GM23338 (cell line): Measurements from ENCODE around the gene LAMC2. TPM values are rescaled to one million over a fixed set of nuclear protein-coding genes. Genes with fewer than 3 reads are reported as not detected.
A peak's percentile ranks its signal among the peaks of the same experiment; 100 is the strongest.

Source experiments
- ATAC-seq: fragments of 200-7000 bp; cut with Tn5 transposase; 3 replicates; pipeline ENCODE4 v1.9.1; 2020
- DNase-seq: peaks from one replicate; pipeline ENCODE4 v3.0.0-alpha.2; 2015; ENCODE audit warnings: low spot score
- H2AFZ ChIP-seq: fragments of 200-600 bp; sonication (generic); 2 replicates; pipeline ENCODE4 v1.8.0; 2016; ENCODE audit warnings: antibody characterized with exemption, mild to moderate bottlenecking, moderate library complexity
- H3F3A ChIP-seq: fragments of 200-600 bp; sonication (generic); replicated peaks from 2 replicates; pipeline ENCODE4 v1.8.0; 2017; ENCODE audit warnings: antibody characterized with exemption, mixed run types, low read depth
- H3K27ac ChIP-seq: fragments of 200-600 bp; sonication (generic); 2 replicates; pipeline ENCODE4 v1.6.1; 2016; ENCODE audit warnings: low read depth
- H3K27me3 ChIP-seq: fragments of 200-600 bp; sonication (generic); 2 replicates; pipeline ENCODE4 v1.8.0; 2016; ENCODE audit warnings: mild to moderate bottlenecking, mixed run types, moderate library complexity; ENCODE audit not compliant: insufficient read depth
- H3K36me3 ChIP-seq: fragments of 200-600 bp; sonication (generic); 2 replicates; pipeline ENCODE4 v1.8.0; 2016; ENCODE audit warnings: mild to moderate bottlenecking; ENCODE audit not compliant: insufficient read depth
- H3K4me1 ChIP-seq: fragments of 200-600 bp; sonication (generic); 2 replicates; pipeline ENCODE4 v1.8.0; 2016; ENCODE audit warnings: mild to moderate bottlenecking, moderate library complexity; ENCODE audit not compliant: insufficient read depth
- H3K4me2 ChIP-seq: fragments of 200-600 bp; sonication (generic); 2 replicates; pipeline ENCODE4 v1.7.1; 2017; ENCODE audit warnings: mixed run types
- H3K4me3 ChIP-seq: fragments of 200-600 bp; sonication (generic); 2 replicates; pipeline ENCODE4 v1.6.1; 2016; ENCODE audit warnings: mixed run types
- H3K79me2 ChIP-seq: fragments of 200-600 bp; sonication (generic); replicated peaks from 2 replicates; pipeline ENCODE4 v1.8.0; 2017; ENCODE audit warnings: mild to moderate bottlenecking; ENCODE audit not compliant: insufficient read depth
- H3K9me2 ChIP-seq: fragments of 200-600 bp; sonication (generic); 2 replicates; pipeline ENCODE4 v1.8.0; 2017; ENCODE audit not compliant: insufficient read depth
- H4K20me1 ChIP-seq: fragments of 200-600 bp; sonication (generic); replicated peaks from 2 replicates; pipeline ENCODE4 v1.8.0; 2017; ENCODE audit warnings: mild to moderate bottlenecking; ENCODE audit not compliant: insufficient read depth
- H3K27ac Mint-ChIP-seq: 2 replicates; pipeline ENCODE4 v1.8.0; 2020; ENCODE audit warnings: inconsistent platforms, mild to moderate bottlenecking, moderate library complexity, mixed read lengths
- H3K27me3 Mint-ChIP-seq: 3 replicates; pipeline ENCODE4 v1.8.0; 2022; ENCODE audit warnings: low read depth, mild to moderate bottlenecking, moderate library complexity, mixed read lengths, inconsistent platforms; ENCODE audit not compliant: insufficient read depth, poor library complexity
- H3K36me3 Mint-ChIP-seq: 3 replicates; pipeline ENCODE4 v1.8.0; 2021; ENCODE audit warnings: low read depth, mild to moderate bottlenecking, inconsistent platforms, moderate library complexity, mixed read lengths
- H3K4me1 Mint-ChIP-seq: 3 replicates; pipeline ENCODE4 v1.8.0; 2020; ENCODE audit warnings: mild to moderate bottlenecking, inconsistent platforms, mixed read lengths
- H3K4me3 Mint-ChIP-seq: 3 replicates; pipeline ENCODE4 v1.8.0; 2021; ENCODE audit warnings: moderate library complexity, mild to moderate bottlenecking, inconsistent platforms, mixed read lengths
- H3K9me3 Mint-ChIP-seq: 3 replicates; pipeline ENCODE4 v1.8.0; 2020; ENCODE audit warnings: moderate library complexity, mild to moderate bottlenecking, inconsistent platforms, mixed read lengths
- CREB1 ChIP-seq: fragments of 250-450 bp; sonication (Bioruptor Pico); IDR thresholded peaks from 2 replicates; pipeline ENCODE4 v1.5.0; 2020; ENCODE audit warnings: low read depth, mild to moderate bottlenecking, moderate library complexity
- EZH2 ChIP-seq: fragments of 200-600 bp; sonication (generic); IDR thresholded peaks from one replicate; pipeline ENCODE4 v1.8.0; 2017; ENCODE audit warnings: antibody characterized with exemption, mild to moderate bottlenecking, low read depth; ENCODE audit not compliant: unreplicated experiment
- EZH2phosphoT487 ChIP-seq: fragments of 200-600 bp; sonication (generic); IDR thresholded peaks from one replicate; pipeline ENCODE4 v1.8.1; 2018; ENCODE audit warnings: antibody characterized with exemption; ENCODE audit not compliant: unreplicated experiment
- JUNB ChIP-seq: IDR thresholded peaks from one replicate; pipeline ENCODE4 v1.6.1; 2016; ENCODE audit warnings: antibody characterized with exemption; ENCODE audit not compliant: unreplicated experiment
- NANOG ChIP-seq: IDR thresholded peaks from 2 replicates; pipeline ENCODE4 v1.6.1; 2016; ENCODE audit warnings: antibody characterized with exemption, borderline replicate concordance
- POLR2AphosphoS5 ChIP-seq: IDR thresholded peaks from 2 replicates; pipeline ENCODE4 v1.6.1; 2016; ENCODE audit warnings: antibody characterized with exemption, low read depth
- STAT1 ChIP-seq: IDR thresholded peaks from one replicate; pipeline ENCODE4 v1.6.1; 2016; ENCODE audit warnings: antibody characterized with exemption; ENCODE audit not compliant: unreplicated experiment
- ZNF114 ChIP-seq: fragments of 250-450 bp; sonication (Bioruptor Pico); IDR thresholded peaks from 2 replicates; pipeline ENCODE4 v1.5.0; 2020; ENCODE audit warnings: mild to moderate bottlenecking, moderate library complexity
- ZNF331 ChIP-seq: fragments of 250-450 bp; sonication (Bioruptor Pico); IDR thresholded peaks from 2 replicates; pipeline ENCODE4 v1.5.0; 2020; ENCODE audit warnings: low read depth, mild to moderate bottlenecking, moderate library complexity
- polyA plus RNA-seq: library from polyadenylated mRNA; unstranded; fragments of >200 nt; fragmentation: Nextera tagmentation; extraction: Ambion mirVana; gene quantifications from 2 replicates; pipeline ENCODE4 v1.2.1, GENCODE V29; 2016
- total RNA-seq: library from RNA; depleted of rRNA; stranded (reverse); fragments of >200 nt; shearing (Covaris generic); gene quantifications from 2 replicates; pipeline ENCODE4 v1.2.3, GENCODE V29; 2014
- TF ChIP-seq, protein P1 (sequence below): fragments of 250-450 bp; sonication (Bioruptor Pico); IDR thresholded peaks from 2 replicates; pipeline ENCODE4 v1.5.0; 2020; ENCODE audit warnings: mild to moderate bottlenecking, moderate library complexity
- TF ChIP-seq, protein P2 (sequence below), 2 experiments: fragments of 200-600 bp in 1 of 2; sonication (generic) in 1 of 2; conservative IDR thresholded peaks; 2 replicates each; pipeline versions ENCODE4 v1.5.1 to v1.6.1; 2016 to 2017; ENCODE audit warnings: antibody characterized with exemption in 2 of 2, low read depth in 2 of 2, mild to moderate bottlenecking in 2 of 2, moderate library complexity in 1 of 2
- TF ChIP-seq, protein P3 (sequence below): IDR thresholded peaks from 2 replicates; pipeline ENCODE4 v1.6.1; 2016; ENCODE audit warnings: antibody characterized with exemption

Gene LAMC2
- total and polyA plus RNA-seq, 2 experiments from 2014 or later: 4.3 to 19.5 TPM

DNA sequence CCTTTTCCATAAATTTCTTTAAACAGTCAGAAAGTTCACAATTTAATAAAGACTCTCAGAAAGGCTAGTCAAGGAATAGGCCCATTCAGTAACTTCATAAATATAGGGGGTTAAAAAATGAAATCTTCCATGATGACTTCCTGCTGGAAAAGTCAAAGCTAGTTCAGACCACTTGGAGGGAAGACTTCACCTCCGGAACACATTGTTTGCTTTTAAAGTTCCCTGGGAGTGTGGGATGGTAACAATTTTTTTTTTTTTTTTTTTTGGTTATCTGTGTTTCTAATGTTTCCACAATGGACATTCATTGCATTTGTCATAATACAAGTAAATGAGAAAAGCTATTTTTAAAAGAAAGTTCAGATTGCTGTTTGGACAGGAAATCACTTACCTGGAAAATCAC, 18.4 kb upstream of the LAMC2 start (continued):
- TF ChIP-seq, protein P1, sequence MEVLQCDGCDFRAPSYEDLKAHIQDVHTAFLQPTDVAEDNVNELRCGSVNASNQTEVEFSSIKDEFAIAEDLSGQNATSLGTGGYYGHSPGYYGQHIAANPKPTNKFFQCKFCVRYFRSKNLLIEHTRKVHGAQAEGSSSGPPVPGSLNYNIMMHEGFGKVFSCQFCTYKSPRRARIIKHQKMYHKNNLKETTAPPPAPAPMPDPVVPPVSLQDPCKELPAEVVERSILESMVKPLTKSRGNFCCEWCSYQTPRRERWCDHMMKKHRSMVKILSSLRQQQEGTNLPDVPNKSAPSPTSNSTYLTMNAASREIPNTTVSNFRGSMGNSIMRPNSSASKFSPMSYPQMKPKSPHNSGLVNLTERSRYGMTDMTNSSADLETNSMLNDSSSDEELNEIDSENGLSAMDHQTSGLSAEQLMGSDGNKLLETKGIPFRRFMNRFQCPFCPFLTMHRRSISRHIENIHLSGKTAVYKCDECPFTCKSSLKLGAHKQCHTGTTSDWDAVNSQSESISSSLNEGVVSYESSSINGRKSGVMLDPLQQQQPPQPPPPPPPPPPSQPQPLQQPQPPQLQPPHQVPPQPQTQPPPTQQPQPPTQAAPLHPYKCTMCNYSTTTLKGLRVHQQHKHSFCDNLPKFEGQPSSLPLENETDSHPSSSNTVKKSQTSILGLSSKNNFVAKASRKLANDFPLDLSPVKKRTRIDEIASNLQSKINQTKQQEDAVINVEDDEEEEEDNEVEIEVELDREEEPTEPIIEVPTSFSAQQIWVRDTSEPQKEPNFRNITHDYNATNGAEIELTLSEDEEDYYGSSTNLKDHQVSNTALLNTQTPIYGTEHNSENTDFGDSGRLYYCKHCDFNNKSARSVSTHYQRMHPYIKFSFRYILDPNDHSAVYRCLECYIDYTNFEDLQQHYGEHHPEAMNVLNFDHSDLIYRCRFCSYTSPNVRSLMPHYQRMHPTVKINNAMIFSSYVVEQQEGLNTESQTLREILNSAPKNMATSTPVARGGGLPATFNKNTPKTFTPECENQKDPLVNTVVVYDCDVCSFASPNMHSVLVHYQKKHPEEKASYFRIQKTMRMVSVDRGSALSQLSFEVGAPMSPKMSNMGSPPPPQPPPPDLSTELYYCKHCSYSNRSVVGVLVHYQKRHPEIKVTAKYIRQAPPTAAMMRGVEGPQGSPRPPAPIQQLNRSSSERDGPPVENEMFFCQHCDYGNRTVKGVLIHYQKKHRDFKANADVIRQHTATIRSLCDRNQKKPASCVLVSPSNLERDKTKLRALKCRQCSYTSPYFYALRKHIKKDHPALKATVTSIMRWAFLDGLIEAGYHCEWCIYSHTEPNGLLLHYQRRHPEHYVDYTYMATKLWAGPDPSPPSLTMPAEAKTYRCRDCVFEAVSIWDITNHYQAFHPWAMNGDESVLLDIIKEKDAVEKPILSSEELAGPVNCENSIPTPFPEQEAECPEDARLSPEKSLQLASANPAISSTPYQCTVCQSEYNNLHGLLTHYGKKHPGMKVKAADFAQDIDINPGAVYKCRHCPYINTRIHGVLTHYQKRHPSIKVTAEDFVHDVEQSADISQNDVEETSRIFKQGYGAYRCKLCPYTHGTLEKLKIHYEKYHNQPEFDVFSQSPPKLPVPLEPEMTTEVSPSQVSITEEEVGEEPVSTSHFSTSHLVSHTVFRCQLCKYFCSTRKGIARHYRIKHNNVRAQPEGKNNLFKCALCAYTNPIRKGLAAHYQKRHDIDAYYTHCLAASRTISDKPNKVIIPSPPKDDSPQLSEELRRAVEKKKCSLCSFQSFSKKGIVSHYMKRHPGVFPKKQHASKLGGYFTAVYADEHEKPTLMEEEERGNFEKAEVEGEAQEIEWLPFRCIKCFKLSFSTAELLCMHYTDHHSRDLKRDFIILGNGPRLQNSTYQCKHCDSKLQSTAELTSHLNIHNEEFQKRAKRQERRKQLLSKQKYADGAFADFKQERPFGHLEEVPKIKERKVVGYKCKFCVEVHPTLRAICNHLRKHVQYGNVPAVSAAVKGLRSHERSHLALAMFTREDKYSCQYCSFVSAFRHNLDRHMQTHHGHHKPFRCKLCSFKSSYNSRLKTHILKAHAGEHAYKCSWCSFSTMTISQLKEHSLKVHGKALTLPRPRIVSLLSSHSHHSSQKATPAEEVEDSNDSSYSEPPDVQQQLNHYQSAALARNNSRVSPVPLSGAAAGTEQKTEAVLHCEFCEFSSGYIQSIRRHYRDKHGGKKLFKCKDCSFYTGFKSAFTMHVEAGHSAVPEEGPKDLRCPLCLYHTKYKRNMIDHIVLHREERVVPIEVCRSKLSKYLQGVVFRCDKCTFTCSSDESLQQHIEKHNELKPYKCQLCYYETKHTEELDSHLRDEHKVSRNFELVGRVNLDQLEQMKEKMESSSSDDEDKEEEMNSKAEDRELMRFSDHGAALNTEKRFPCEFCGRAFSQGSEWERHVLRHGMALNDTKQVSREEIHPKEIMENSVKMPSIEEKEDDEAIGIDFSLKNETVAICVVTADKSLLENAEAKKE (CRISPR knock-in tag): no peak
- TF ChIP-seq, protein P2, sequence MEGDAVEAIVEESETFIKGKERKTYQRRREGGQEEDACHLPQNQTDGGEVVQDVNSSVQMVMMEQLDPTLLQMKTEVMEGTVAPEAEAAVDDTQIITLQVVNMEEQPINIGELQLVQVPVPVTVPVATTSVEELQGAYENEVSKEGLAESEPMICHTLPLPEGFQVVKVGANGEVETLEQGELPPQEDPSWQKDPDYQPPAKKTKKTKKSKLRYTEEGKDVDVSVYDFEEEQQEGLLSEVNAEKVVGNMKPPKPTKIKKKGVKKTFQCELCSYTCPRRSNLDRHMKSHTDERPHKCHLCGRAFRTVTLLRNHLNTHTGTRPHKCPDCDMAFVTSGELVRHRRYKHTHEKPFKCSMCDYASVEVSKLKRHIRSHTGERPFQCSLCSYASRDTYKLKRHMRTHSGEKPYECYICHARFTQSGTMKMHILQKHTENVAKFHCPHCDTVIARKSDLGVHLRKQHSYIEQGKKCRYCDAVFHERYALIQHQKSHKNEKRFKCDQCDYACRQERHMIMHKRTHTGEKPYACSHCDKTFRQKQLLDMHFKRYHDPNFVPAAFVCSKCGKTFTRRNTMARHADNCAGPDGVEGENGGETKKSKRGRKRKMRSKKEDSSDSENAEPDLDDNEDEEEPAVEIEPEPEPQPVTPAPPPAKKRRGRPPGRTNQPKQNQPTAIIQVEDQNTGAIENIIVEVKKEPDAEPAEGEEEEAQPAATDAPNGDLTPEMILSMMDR (conservative IDR thresholded peaks at IDR 0.05; ENCODE audit: low read depth in 2 of 2): no peak
- TF ChIP-seq EZH2 (no peak), POLR2AphosphoS5 (no peak)

DNA sequence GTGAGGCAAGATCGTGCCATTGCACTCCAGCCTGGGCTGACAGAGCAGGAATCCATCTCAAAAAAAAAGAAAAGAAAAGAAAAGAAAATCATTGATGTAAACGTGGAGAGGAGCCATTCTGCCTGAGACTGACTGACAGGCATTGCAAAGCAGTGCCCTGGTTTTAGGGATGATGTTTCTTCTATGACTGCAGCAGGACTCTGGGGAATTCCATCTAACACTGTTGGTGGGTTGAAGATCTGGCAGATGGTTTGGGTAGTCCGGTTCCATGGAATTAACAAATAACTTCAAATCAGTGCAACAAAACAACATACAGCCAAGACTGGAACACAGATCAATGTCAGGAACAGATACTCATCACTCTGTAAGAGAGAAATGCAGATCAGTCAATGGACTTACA, 17.8 kb upstream of the LAMC2 start:
- no peaks in the 10 kb centered on the region for H3K27me3 Mint-ChIP-seq
- Histone ChIP-seq H3K36me3 (no peaks in the 10 kb centered on the region), H2AFZ (peak overlapping the region; percentile 75), H3K9me2 (peaks cover 3% of the 10 kb centered on the region; the same call in 1 of the 2 replicates), H3K79me2 (no peaks in the 10 kb centered on the region), H3K27me3 (no peaks in the 10 kb centered on the region), H3F3A (no peaks in the 10 kb centered on the region), H3K4me3 (no peak overlapping the region), H3K4me2 (no peak overlapping the region), H3K27ac (no peak overlapping the region), H4K20me1 (no peaks in the 10 kb centered on the region), H3K4me1 (peaks cover 4% of the 10 kb centered on the region; the same call in 1 of the 2 replicates)
- no peak overlapping the region; the same call in 1 of the 2 replicates for H3K27ac Mint-ChIP-seq
- H3K4me3 Mint-ChIP-seq: no peak overlapping the region
- H3K4me1 Mint-ChIP-seq: peaks cover 14% of the 10 kb centered on the region
- no peak for DNase-seq
- no peaks in the 10 kb centered on the region for H3K9me3 Mint-ChIP-seq
- no peaks in the 10 kb centered on the region for H3K36me3 Mint-ChIP-seq
- ATAC-seq: no peak
- TF ChIP-seq, protein P3, sequence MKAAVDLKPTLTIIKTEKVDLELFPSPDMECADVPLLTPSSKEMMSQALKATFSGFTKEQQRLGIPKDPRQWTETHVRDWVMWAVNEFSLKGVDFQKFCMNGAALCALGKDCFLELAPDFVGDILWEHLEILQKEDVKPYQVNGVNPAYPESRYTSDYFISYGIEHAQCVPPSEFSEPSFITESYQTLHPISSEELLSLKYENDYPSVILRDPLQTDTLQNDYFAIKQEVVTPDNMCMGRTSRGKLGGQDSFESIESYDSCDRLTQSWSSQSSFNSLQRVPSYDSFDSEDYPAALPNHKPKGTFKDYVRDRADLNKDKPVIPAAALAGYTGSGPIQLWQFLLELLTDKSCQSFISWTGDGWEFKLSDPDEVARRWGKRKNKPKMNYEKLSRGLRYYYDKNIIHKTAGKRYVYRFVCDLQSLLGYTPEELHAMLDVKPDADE: no peak
- TF ChIP-seq JUNB (no peak), NANOG (no peak), CREB1 (CRISPR knock-in tag) (no peak), POLR2AphosphoS5 (no peak), ZNF331 (CRISPR knock-in tag) (no peak), STAT1 (no peak), ZNF114 (no peak), EZH2phosphoT487 (no peak), EZH2 (no peak)
